ENCODE measurements around the gene ROS1. TPM values are rescaled to one million over a fixed set of nuclear protein-coding genes. Genes with fewer than 3 reads are reported as not detected.

ROS1 gene
- total RNA-seq, 1 donor from 2014 or later, result 0.14 TPM

DNA sequence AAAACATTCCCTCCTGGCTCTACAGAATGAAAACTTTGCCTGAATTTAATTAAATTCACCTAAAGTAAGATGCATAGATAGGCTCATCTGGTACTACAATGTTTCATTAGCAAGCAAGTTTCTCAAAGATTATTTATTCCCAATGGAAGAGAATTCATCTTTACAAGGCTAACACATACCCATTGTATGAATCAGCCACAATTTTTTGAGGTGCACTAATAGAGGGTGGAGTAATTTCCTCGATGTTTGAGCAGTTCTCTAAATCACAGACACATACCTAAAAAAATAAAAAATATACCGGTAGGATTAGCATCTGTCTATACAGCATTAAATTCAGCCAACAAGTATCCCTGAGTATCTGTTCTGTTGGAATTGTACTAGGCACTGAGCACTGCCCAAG, 32.7 kb downstream of the ROS1 start:
- TF ChIP-seq, protein P1, sequence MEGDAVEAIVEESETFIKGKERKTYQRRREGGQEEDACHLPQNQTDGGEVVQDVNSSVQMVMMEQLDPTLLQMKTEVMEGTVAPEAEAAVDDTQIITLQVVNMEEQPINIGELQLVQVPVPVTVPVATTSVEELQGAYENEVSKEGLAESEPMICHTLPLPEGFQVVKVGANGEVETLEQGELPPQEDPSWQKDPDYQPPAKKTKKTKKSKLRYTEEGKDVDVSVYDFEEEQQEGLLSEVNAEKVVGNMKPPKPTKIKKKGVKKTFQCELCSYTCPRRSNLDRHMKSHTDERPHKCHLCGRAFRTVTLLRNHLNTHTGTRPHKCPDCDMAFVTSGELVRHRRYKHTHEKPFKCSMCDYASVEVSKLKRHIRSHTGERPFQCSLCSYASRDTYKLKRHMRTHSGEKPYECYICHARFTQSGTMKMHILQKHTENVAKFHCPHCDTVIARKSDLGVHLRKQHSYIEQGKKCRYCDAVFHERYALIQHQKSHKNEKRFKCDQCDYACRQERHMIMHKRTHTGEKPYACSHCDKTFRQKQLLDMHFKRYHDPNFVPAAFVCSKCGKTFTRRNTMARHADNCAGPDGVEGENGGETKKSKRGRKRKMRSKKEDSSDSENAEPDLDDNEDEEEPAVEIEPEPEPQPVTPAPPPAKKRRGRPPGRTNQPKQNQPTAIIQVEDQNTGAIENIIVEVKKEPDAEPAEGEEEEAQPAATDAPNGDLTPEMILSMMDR (IDR thresholded peaks at IDR 0.05; ENCODE audit: unreplicated experiment), result no peak
- no peak overlapping the region for H3K4me3 Mint-ChIP-seq (ENCODE audit: low read depth)
- H3K9me3 Mint-ChIP-seq (ENCODE audit: low read depth), result peaks cover 3% of the 10 kb centered on the region
- H3K36me3 Mint-ChIP-seq (ENCODE audit: insufficient read depth), result no peaks in the 10 kb centered on the region
- no peaks in the 10 kb centered on the region for H3K27me3 Mint-ChIP-seq
- DNase-seq (ENCODE audit: low spot score, unreplicated experiment), result no peak
- peaks cover 63% of the 10 kb centered on the region for H3K4me1 Mint-ChIP-seq (ENCODE audit: low read depth)
- H3K27ac Mint-ChIP-seq, result no peak overlapping the region

DNA sequence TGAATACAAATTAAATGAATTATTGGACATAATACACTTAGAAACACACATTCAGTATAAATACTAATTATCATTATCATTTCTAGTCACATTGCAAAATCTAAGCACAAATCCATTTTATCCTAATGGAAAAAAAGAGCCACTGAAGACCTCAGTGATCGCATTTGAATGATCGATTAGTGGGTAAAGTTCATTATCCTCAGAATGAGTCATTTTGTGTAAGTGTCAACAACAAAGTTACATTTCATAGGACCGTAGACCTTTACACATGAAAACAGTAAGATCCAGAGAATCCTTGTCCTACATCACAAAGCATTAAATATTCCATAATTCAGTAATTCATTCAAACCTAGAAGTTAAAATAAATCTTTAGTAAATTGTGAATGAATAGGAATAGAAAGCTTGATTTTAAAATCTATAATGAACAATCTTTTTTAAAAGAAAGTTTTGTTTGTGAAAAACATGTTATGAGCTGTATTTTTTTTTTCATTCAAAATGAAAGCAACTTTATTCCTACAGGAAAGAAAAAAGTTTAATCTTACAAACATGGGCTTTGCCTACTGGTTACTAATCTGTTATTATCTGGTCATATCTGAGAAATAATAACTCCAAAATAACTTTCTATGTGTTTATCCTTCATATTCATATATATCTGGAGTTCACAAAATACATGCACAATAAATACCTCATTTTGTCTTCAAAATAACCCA, 33.7 kb downstream of the ROS1 start:
- Mint-ChIP-seq H3K27ac (no peak overlapping the region), H3K27me3 (no peaks in the 10 kb centered on the region), H3K4me3 (ENCODE audit: low read depth) (no peak overlapping the region), H3K9me3 (ENCODE audit: low read depth) (peaks cover 3% of the 10 kb centered on the region), H3K36me3 (ENCODE audit: insufficient read depth) (no peaks in the 10 kb centered on the region), H3K4me1 (ENCODE audit: low read depth) (peaks cover 69% of the 10 kb centered on the region)
- TF ChIP-seq, protein P1 (IDR thresholded peaks at IDR 0.05; ENCODE audit: unreplicated experiment), result no peak
- DNase-seq (ENCODE audit: low spot score, unreplicated experiment), result no peak

DNA sequence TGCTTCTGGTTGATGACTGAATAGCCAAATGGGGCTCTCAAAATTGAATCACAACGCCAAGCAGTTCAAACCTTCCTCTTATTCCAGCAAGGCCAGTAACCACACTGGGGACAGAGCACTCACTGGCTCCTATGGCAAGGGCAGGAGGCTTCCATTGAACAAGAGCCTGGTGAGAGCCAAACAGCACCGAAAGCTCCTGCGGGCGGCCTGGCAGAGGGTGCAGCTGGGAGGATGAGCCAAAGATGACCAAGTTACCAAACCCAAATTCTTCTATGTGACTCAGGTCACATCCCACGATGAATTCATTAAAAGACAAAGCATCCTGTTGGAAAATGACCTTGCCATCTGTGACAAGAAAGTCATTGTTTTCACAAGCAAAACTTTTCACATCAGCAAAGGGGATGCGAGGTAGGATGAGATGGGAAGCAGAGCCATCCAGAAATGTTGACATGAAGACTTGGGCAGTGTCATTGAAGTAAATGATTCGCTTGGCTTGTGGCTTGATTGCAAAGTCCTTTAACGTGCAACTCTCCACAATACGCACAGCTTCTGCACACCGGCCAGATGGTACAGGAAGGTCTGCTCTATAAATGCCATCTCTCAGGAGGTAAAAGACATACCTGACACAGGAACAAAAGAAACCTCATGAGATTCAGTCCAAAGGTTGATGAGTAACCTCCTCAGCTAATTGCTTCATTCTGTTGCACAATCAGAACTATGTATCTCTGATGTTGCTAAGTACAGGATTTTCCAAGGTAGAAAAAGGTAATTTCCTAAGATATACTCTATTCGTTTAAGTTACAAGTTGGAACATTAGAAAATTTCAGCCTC, 36.3 kb downstream of the ROS1 start:
- TF ChIP-seq, protein P1 (IDR thresholded peaks at IDR 0.05; ENCODE audit: unreplicated experiment), result no peak
- Mint-ChIP-seq H3K27ac (no peak overlapping the region), H3K4me1 (ENCODE audit: low read depth) (peaks cover 62% of the 10 kb centered on the region), H3K9me3 (ENCODE audit: low read depth) (peaks cover 5% of the 10 kb centered on the region), H3K27me3 (no peaks in the 10 kb centered on the region), H3K4me3 (ENCODE audit: low read depth) (no peak overlapping the region), H3K36me3 (ENCODE audit: insufficient read depth) (no peaks in the 10 kb centered on the region)
- no peak for DNase-seq (ENCODE audit: low spot score, unreplicated experiment)

DNA sequence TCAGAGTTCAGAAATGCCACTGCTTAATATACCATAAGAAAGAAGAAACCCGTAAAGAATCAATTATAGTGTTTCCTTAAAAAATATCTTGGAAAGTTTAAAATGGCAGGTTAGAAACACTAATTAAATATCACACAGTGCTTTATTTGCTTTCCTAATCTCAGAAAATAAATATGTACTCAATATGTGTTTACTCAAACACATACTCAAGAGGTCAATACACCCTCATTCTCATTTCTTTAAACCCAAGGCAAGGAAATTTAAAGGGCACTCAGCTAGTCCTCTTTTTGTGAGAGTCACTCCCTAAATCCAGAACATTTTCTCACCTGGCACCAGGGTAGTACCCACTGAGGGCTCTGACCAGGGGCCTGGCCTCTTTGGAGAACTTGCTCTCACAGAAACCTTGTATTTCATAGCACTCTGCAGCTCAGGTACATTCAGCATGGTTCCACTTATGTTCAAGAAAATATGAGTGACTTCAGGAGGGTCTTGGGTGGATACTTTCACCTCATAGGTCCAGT, 38.2 kb downstream of the ROS1 start:
- H3K9me3 Mint-ChIP-seq (ENCODE audit: low read depth), result peaks cover 9% of the 10 kb centered on the region
- peak overlapping the region; percentile 11 for H3K4me3 Mint-ChIP-seq (ENCODE audit: low read depth)
- H3K4me1 Mint-ChIP-seq (ENCODE audit: low read depth), result peaks cover 57% of the 10 kb centered on the region
- DNase-seq (ENCODE audit: low spot score, unreplicated experiment), result no peak
- H3K27ac Mint-ChIP-seq, result peak overlapping the region; percentile 46
- H3K36me3 Mint-ChIP-seq (ENCODE audit: insufficient read depth), result no peaks in the 10 kb centered on the region
- TF ChIP-seq, protein P1 (IDR thresholded peaks at IDR 0.05; ENCODE audit: unreplicated experiment), result no peak
- H3K27me3 Mint-ChIP-seq, result no peaks in the 10 kb centered on the region

DNA sequence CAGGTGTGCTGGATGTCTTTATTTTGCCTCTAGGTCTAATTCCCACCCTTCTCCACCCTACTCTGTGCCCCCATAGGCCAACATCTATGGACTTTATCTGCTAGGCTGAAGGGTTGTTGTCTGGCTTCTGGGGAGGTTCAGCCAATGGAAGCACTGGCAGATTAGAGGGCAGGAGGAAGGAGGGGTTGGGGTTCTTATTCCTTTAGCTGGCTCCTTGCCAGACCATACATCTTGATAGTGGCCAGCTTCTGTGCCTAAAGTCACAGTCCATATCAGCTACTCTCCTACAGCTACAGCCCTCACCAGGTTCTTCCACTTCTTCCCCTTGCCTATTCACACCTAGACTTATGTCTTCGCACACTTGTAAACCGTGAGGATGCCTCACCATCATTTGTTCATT, 41.1 kb downstream of the ROS1 start:
- no peak for DNase-seq (ENCODE audit: low spot score, unreplicated experiment)

More for the DNA sequence above, 41.1 kb downstream of the ROS1 start:
- peaks cover 9% of the 10 kb centered on the region for H3K9me3 Mint-ChIP-seq (ENCODE audit: low read depth)
- TF ChIP-seq, protein P1 (IDR thresholded peaks at IDR 0.05; ENCODE audit: unreplicated experiment), result no peak
- no peak overlapping the region for H3K4me3 Mint-ChIP-seq (ENCODE audit: low read depth)
- H3K27ac Mint-ChIP-seq, result no peak overlapping the region
- peaks cover 56% of the 10 kb centered on the region for H3K4me1 Mint-ChIP-seq (ENCODE audit: low read depth)
- H3K36me3 Mint-ChIP-seq (ENCODE audit: insufficient read depth), result no peaks in the 10 kb centered on the region
- H3K27me3 Mint-ChIP-seq, result no peaks in the 10 kb centered on the region
